ENCODE data around the gene EMSY.

- TF ChIP-seq EZH2 (conservative IDR thresholded peaks at IDR 0.05; ENCODE audit: low read depth, low read length) (no peak), POLR2A (IDR thresholded peaks at IDR 0.05; ENCODE audit: insufficient read depth in 1 of 2, low read depth in 2 of 2, low read length in 2 of 2) (no peak), ZNF512 (CRISPR knock-in tag; IDR thresholded peaks at IDR 0.05) (no peak), HOXA7 (CRISPR knock-in tag; IDR thresholded peaks at IDR 0.05) (no peak)
Measured at GRCh38 chr11:76510060-76511047, 65.5 kb downstream of the EMSY start.
